ENCODE measurements around the gene SPO11. TPM values are rescaled to one million over a fixed set of nuclear protein-coding genes. Genes with fewer than 3 reads are reported as not detected.

The SPO11 gene
- polyA plus RNA-seq (2013, experiment 1 of 4), result not detected
- polyA plus RNA-seq (2013, experiment 2 of 4), result not detected
- polyA plus RNA-seq (2013, experiment 3 of 4), result not detected
- polyA plus RNA-seq (2013, experiment 4 of 4), result not detected

DNA sequence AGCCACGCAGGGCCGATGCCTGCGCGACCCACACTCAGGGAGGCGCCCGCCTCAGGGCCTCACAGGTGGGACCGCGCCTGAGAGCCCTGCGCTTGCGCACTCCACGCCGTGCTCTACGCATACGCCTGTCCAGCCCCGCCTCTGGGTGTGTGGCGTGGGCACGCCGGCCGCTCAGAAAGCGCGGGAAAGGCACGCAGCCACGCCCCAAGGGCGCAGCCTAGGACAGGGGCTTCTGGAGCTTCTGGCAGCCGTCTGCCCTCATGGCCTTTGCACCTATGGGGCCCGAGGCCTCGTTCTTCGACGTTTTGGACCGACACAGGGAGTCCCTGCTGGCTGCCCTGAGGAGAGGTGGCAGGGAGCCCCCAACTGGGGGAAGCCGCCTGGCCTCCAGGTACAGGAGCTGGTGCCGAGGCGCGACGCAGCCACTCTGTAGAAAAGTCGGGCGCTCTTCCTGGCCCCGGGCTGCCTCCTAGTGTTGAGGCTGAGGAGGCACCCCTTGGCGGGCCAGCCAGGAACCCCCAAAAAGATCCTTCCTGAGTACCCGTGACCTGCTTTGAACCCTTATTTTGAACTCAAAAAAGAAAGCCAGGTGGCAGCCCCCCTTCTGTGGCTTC is at the start of gene SPO11:
Gene SPO11, plus strand, starts transcription at position 196 of the 614 bp plus-strand sequence. Its CDS starts 65 bp downstream, at position 261.
- 80 to 83% methylated on average over 40 of the region's 40 CpGs for WGBS, 2 experiments
- Histone ChIP-seq H3K4me3 (ENCODE audit: insufficient read depth, low read depth, low read length) (no peak within 1 kb of the TSS), H3K36me3 (ENCODE audit: control insufficient read depth, insufficient read depth, low read length) (no peaks in the 10 kb centered on the region), H3K27ac (ENCODE audit: insufficient read depth, low read depth, low read length, poor library complexity, severe bottlenecking) (no peak within 1 kb of the TSS), H3K9me3 (ENCODE audit: control insufficient read depth, low read length) (no peaks in the 10 kb centered on the region), H3K27me3 (ENCODE audit: control insufficient read depth, insufficient read depth, low read length, poor library complexity, severe bottlenecking) (peaks cover 20% of the 10 kb centered on the region), H3K4me1 (ENCODE audit: control insufficient read depth, insufficient read depth, low read length) (peaks cover 5% of the 10 kb centered on the region)

DNA sequence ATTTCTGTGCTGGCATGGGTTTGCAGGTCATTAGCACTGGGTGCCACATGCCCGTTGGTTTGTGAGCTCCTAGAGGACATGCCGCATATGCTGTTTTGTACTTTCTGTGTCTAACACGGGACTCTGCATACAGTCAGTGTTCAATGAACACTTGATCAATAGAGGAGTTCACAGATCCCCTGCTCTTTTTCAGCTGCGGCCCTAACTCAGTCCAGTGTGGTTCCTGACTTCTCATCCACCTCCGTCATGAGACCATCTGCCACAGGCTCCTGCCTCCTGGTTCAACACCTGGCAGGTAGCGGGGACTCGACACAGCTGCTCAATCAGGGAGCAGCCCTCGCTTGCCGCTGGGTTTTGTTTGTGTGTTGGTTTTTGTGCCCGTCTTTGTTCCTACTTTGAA is 49.4 kb upstream of the SPO11 start:
- H3K27me3 ChIP-seq (ENCODE audit: control insufficient read depth, insufficient read depth, low read length, poor library complexity, severe bottlenecking), result no peaks in the 10 kb centered on the region
- H3K36me3 ChIP-seq (ENCODE audit: control insufficient read depth, insufficient read depth, low read length), result no peaks in the 10 kb centered on the region
- H3K27ac ChIP-seq (ENCODE audit: insufficient read depth, low read depth, low read length, poor library complexity, severe bottlenecking), result no peak overlapping the region
- no peak overlapping the region for H3K4me3 ChIP-seq (ENCODE audit: insufficient read depth, low read depth, low read length)
- H3K4me1 ChIP-seq (ENCODE audit: control insufficient read depth, insufficient read depth, low read length), result peaks cover 34% of the 10 kb centered on the region
- WGBS, 2 experiments, result 78 to 80% methylated on average over 10 of the region's 10 CpGs
- H3K9me3 ChIP-seq (ENCODE audit: control insufficient read depth, low read length), result no peaks in the 10 kb centered on the region

GRCh38 chr20:57281900-57282299 is 47.7 kb upstream of the SPO11 start:
- whole genome bisulfite sequencing, 2 experiments, result 91 to 94% methylated on average over 7 of the region's 7 CpGs
- H3K4me1 ChIP-seq (ENCODE audit: control insufficient read depth, insufficient read depth, low read length), result peaks cover 43% of the 10 kb centered on the region
- no peaks in the 10 kb centered on the region for H3K27me3 ChIP-seq (ENCODE audit: control insufficient read depth, insufficient read depth, low read length, poor library complexity, severe bottlenecking)

GRCh38 chr20:57282670-57283361 is 46.8 kb upstream of the SPO11 start:
- H3K27me3 ChIP-seq (ENCODE audit: control insufficient read depth, insufficient read depth, low read length, poor library complexity, severe bottlenecking), result no peaks in the 10 kb centered on the region
- H3K4me3 ChIP-seq (ENCODE audit: insufficient read depth, low read depth, low read length), result no peak overlapping the region
- H3K9me3 ChIP-seq (ENCODE audit: control insufficient read depth, low read length), result no peaks in the 10 kb centered on the region
- H3K27ac ChIP-seq (ENCODE audit: insufficient read depth, low read depth, low read length, poor library complexity, severe bottlenecking), result peak overlapping the region; percentile 78
- H3K4me1 ChIP-seq (ENCODE audit: control insufficient read depth, insufficient read depth, low read length), result peaks cover 50% of the 10 kb centered on the region
- no peaks in the 10 kb centered on the region for H3K36me3 ChIP-seq (ENCODE audit: control insufficient read depth, insufficient read depth, low read length)
- 52 to 61% methylated on average over 18 of the region's 18 CpGs for WGBS, 2 experiments

More at GRCh38 chr20:57281900-57282299, 47.7 kb upstream of the SPO11 start:
- no peak overlapping the region for H3K4me3 ChIP-seq (ENCODE audit: insufficient read depth, low read depth, low read length)
- H3K36me3 ChIP-seq (ENCODE audit: control insufficient read depth, insufficient read depth, low read length), result no peaks in the 10 kb centered on the region
- no peaks in the 10 kb centered on the region for H3K9me3 ChIP-seq (ENCODE audit: control insufficient read depth, low read length)
- H3K27ac ChIP-seq (ENCODE audit: insufficient read depth, low read depth, low read length, poor library complexity, severe bottlenecking), result no peak overlapping the region

DNA sequence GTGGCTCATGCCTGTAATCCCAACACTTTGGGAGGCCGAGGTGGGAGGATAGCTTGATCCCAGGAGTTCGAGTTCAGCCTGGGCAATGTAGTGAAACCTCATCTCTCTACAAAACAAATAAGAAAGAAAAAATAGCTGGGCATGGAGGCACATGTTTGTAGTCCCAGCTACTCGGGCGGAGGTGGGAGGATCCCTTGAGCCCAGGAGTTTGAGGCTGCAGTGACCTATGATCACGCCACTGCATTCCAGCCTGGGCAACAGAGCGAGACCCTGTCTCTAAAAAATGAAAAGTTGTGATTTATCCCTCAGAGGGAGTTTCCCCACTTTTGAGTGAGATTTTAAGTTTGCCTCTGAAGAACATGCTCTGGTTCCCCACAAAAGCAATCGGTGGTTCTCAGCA is 45.7 kb upstream of the SPO11 start:
- 91 to 95% methylated on average over 7 of the region's 7 CpGs for WGBS, 2 experiments
- Histone ChIP-seq H3K4me1 (ENCODE audit: control insufficient read depth, insufficient read depth, low read length) (peaks cover 53% of the 10 kb centered on the region), H3K27me3 (ENCODE audit: control insufficient read depth, insufficient read depth, low read length, poor library complexity, severe bottlenecking) (no peaks in the 10 kb centered on the region)

GRCh38 chr20:57287007-57287880 is 42.4 kb upstream of the SPO11 start:
- H3K9me3 ChIP-seq (ENCODE audit: control insufficient read depth, low read length), result no peaks in the 10 kb centered on the region
- H3K36me3 ChIP-seq (ENCODE audit: control insufficient read depth, insufficient read depth, low read length), result no peaks in the 10 kb centered on the region
- H3K27me3 ChIP-seq (ENCODE audit: control insufficient read depth, insufficient read depth, low read length, poor library complexity, severe bottlenecking), result no peaks in the 10 kb centered on the region
- H3K27ac ChIP-seq (ENCODE audit: insufficient read depth, low read depth, low read length, poor library complexity, severe bottlenecking), result peak overlapping the region; percentile 76
- WGBS, 2 experiments, result 45 to 56% methylated on average over 12 to 14 of the region's 14 CpGs
- peaks cover 70% of the 10 kb centered on the region for H3K4me1 ChIP-seq (ENCODE audit: control insufficient read depth, insufficient read depth, low read length)
- H3K4me3 ChIP-seq (ENCODE audit: insufficient read depth, low read depth, low read length), result no peak overlapping the region

More for the DNA sequence above, 45.7 kb upstream of the SPO11 start:
- Histone ChIP-seq H3K36me3 (ENCODE audit: control insufficient read depth, insufficient read depth, low read length) (no peaks in the 10 kb centered on the region), H3K9me3 (ENCODE audit: control insufficient read depth, low read length) (no peaks in the 10 kb centered on the region), H3K27ac (ENCODE audit: insufficient read depth, low read depth, low read length, poor library complexity, severe bottlenecking) (no peak overlapping the region), H3K4me3 (ENCODE audit: insufficient read depth, low read depth, low read length) (no peak overlapping the region)

GRCh38 chr20:57287901-57288300 is 41.7 kb upstream of the SPO11 start:
- Histone ChIP-seq H3K9me3 (ENCODE audit: control insufficient read depth, low read length) (no peaks in the 10 kb centered on the region), H3K27me3 (ENCODE audit: control insufficient read depth, insufficient read depth, low read length, poor library complexity, severe bottlenecking) (no peaks in the 10 kb centered on the region), H3K27ac (ENCODE audit: insufficient read depth, low read depth, low read length, poor library complexity, severe bottlenecking) (peak overlapping the region; percentile 0), H3K36me3 (ENCODE audit: control insufficient read depth, insufficient read depth, low read length) (no peaks in the 10 kb centered on the region), H3K4me3 (ENCODE audit: insufficient read depth, low read depth, low read length) (no peak overlapping the region), H3K4me1 (ENCODE audit: control insufficient read depth, insufficient read depth, low read length) (peaks cover 69% of the 10 kb centered on the region)
- WGBS, 2 experiments, result 94% methylated on average over 6 of the region's 6 CpGs

DNA sequence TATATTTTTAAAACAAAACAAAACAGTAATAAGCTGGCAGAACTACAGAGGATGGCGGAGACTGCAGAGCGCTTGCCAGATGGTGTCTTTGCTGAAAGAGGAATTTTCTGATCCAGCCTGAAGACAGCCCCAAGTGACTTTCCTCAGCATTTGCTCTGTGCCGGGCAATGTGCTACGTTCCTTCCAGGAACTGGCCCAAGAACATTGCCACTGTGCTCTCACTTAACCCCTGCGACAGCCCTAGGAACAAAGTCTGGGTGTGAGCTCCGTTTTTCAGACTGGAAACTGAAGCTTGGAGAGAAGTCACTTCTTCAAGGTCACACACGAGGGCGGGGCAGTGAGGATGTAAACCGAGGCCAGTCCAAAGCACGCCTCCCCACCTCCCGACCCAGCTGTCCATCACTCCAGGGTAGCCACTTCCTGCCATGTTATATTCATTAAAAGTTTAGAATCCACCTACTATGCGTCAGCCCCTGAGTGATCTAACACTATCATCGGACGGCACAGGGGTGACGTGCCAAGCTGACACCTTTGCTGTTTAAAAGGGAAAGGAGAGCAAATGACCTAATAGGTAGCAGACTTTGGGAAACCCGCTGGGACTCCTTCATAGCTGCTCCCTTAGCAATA is 40.8 kb upstream of the SPO11 start:
- H3K36me3 ChIP-seq (ENCODE audit: control insufficient read depth, insufficient read depth, low read length), result no peaks in the 10 kb centered on the region
- H3K4me1 ChIP-seq (ENCODE audit: control insufficient read depth, insufficient read depth, low read length), result peaks cover 64% of the 10 kb centered on the region
- WGBS, 2 experiments, result 80 to 81% methylated on average over 16 of the region's 16 CpGs
- H3K27me3 ChIP-seq (ENCODE audit: control insufficient read depth, insufficient read depth, low read length, poor library complexity, severe bottlenecking), result no peaks in the 10 kb centered on the region
- H3K27ac ChIP-seq (ENCODE audit: insufficient read depth, low read depth, low read length, poor library complexity, severe bottlenecking), result no peak overlapping the region
- no peaks in the 10 kb centered on the region for H3K9me3 ChIP-seq (ENCODE audit: control insufficient read depth, low read length)
- no peak overlapping the region for H3K4me3 ChIP-seq (ENCODE audit: insufficient read depth, low read depth, low read length)

- Histone ChIP-seq H3K4me1 (ENCODE audit: control insufficient read depth, insufficient read depth, low read length) (peaks cover 70% of the 10 kb centered on the region), H3K9me3 (ENCODE audit: control insufficient read depth, low read length) (no peaks in the 10 kb centered on the region), H3K27ac (ENCODE audit: insufficient read depth, low read depth, low read length, poor library complexity, severe bottlenecking) (peak overlapping the region; percentile 2), H3K4me3 (ENCODE audit: insufficient read depth, low read depth, low read length) (no peak overlapping the region), H3K27me3 (ENCODE audit: control insufficient read depth, insufficient read depth, low read length, poor library complexity, severe bottlenecking) (no peaks in the 10 kb centered on the region), H3K36me3 (ENCODE audit: control insufficient read depth, insufficient read depth, low read length) (no peaks in the 10 kb centered on the region)
- 57 to 74% methylated on average over 7 of the region's 8 CpGs for WGBS, 2 experiments
Observed at GRCh38 chr20:57289391-57290177, 40.0 kb upstream of the SPO11 start.

Data from ectodermal cell (in vitro differentiated cells).